AG10803 (cell line): Measurements from ENCODE around the gene GAPDH.
"Not testable (repeated sequence)": the region's sequence is repeated elsewhere in the genome, so short reads cannot be mapped to it uniquely, and the experiment has no call there.

ENCODE experiments used
- DNase-seq: peaks from one replicate; pipeline ENCODE4 v3.0.0; 2010; ENCODE audit warnings: low read depth
- H3K4me3 ChIP-seq: 2 replicates; pipeline ENCODE4 v1.5.1; 2011; ENCODE audit warnings: mild to moderate bottlenecking, low read length, control low read depth
- TF ChIP-seq, protein P1 (sequence below): conservative IDR thresholded peaks from 2 replicates; pipeline ENCODE4 v1.5.1; 2011; ENCODE audit warnings: mild to moderate bottlenecking, low read length, control low read depth, inconsistent platforms

Gene GAPDH

DNA sequence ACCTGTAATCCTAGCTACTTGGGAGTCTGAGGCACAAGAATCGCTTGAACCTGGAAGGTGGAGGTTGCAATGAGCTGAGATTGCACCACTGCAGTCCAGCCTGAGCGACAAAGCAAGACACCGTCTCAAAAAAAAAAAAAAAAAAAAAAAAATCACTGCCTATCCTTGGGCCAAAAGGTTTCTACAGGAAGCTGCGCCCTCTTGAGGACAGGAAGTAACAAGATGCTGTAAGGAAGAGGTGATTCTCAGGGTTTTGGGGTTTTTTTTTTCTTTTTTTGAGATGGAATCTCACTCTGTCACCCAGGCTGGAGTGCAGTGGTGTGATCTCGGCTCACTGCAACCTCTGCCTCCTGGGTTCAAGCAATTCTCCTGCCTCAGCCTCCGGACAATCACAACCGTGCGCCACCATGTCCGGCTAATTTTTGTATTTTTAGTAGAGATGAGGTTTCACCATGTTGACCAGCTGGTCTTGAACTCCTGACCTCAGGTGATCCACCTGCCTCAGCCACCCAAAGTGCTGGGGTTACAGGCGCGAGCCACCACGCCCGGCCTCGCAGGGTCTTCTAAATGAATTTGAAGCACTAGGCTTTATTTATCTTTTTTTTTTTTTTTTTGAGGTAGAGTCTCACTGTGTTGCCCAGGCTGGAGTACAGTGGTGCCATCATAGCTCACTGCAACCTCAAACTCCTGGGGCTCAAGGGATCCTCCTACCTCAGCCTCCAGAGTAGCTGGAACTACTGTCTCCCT lies 23.9 kb downstream of the GAPDH start:
- TF ChIP-seq, protein P1, sequence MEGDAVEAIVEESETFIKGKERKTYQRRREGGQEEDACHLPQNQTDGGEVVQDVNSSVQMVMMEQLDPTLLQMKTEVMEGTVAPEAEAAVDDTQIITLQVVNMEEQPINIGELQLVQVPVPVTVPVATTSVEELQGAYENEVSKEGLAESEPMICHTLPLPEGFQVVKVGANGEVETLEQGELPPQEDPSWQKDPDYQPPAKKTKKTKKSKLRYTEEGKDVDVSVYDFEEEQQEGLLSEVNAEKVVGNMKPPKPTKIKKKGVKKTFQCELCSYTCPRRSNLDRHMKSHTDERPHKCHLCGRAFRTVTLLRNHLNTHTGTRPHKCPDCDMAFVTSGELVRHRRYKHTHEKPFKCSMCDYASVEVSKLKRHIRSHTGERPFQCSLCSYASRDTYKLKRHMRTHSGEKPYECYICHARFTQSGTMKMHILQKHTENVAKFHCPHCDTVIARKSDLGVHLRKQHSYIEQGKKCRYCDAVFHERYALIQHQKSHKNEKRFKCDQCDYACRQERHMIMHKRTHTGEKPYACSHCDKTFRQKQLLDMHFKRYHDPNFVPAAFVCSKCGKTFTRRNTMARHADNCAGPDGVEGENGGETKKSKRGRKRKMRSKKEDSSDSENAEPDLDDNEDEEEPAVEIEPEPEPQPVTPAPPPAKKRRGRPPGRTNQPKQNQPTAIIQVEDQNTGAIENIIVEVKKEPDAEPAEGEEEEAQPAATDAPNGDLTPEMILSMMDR: peak; percentile 73
- not testable (repeated sequence) for H3K4me3 ChIP-seq
- peak; percentile 83 for DNase-seq

DNA sequence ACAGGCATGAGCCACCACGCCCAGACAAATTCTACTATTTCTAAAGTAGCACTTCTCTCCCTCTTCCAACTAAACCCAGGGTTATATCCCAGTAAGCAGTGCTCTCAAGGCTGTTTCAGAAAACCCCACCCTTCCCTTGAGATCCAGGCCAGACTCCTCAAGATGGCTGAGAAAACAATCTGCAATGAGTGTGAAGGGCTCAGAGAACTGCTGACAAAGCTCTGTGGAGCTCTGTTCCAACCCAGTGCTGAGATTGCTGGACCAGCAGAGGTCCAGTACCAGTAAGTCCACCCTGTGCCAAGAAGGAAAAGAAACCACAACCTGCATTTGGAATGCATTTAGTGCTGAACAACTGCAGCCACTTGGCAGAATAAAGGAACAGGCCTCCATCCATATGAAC lies 25.2 kb downstream of the GAPDH start:
- TF ChIP-seq, protein P1: no peak
- DNase-seq: no peak
- no peak overlapping the region for H3K4me3 ChIP-seq

DNA sequence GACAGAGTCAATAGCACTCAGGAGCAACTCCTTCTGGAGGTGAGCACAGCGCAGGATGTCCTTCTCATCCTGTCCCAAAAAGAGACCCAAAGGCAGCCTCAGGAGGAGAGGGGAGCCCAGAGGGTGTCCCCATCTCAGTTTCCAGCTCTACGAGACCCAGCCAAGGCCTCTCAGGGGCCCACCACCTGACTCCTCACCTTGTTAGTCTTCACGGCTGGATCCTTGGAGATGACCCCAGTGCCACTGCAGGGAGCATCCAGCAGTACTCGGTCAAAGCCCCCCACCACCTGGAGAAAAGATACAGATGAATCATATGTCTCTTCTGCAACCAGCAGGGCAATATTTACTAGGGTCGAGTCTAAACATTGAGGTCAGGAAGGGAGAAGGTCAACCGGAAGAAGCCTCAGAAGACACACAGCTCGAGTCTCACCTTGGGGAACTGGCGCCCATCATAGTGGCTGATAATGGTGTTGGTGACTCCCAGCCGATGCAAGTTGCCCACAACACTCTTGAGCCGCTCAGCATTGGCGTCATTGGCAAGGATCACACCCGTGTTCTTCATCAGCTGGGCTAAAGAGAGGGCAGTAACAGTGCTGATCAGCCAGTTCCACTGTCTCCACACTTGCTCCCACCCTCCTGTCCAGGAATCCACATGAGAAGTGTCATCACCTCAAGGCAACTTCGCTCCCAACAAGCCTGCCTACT lies 26.3 kb downstream of the GAPDH start:
- no peak for DNase-seq
- TF ChIP-seq, protein P1: no peak

DNA sequence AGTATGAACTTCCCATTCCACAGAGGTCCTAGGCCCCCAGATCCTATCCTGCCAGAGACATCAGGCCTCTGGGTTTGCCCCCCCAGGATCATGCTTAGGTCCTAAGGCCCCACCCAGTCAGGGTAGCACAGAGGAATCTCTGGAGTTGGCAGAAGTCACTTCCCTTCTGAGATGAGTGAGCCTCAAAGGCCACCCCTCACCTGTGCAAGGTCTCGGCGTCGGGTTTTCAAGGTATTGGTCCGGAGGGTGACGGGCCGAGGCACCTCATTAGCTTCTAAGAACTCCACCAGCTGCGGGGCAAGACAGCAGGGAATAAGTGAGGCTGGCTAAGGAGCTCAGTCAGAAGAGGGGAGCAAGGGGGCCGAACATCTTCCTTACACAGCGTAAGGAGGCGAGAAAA lies 28.6 kb downstream of the GAPDH start:
- no peak for DNase-seq
- no peak overlapping the region for H3K4me3 ChIP-seq
- TF ChIP-seq, protein P1: no peak

More for the DNA sequence above, 26.3 kb downstream of the GAPDH start:
- H3K4me3 ChIP-seq: no peak overlapping the region

DNA sequence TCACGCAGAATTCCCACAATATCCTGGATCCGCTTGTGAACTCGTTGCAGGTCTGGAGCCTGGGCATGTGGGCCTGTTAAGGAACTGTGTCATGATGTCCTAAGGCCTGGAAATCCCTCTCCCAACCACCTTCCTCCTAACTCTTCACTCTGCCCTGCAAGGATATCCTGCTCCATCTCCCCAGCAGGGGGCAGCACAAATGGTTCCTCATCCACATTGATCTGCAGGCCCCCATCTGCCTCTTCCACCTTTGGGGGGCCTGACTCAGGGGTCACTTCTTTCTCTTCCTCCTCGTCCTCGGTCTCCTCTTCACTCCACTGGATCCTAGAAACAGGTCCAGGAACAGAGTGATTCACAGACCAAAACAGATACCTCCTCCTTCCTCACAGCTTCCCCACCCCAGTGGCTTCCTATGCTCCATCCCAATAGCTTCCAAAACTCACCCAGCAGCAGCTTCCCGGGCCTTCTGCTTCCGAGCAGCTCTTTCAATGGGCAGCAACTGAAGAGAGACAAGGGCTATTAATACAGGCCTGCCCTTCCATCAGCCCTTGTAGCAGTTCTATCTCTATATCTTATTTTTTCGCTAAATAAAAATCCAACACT lies 29.2 kb downstream of the GAPDH start:
- TF ChIP-seq, protein P1: peak; percentile 77
- H3K4me3 ChIP-seq: no peak overlapping the region
- DNase-seq: peak; percentile 41

DNA sequence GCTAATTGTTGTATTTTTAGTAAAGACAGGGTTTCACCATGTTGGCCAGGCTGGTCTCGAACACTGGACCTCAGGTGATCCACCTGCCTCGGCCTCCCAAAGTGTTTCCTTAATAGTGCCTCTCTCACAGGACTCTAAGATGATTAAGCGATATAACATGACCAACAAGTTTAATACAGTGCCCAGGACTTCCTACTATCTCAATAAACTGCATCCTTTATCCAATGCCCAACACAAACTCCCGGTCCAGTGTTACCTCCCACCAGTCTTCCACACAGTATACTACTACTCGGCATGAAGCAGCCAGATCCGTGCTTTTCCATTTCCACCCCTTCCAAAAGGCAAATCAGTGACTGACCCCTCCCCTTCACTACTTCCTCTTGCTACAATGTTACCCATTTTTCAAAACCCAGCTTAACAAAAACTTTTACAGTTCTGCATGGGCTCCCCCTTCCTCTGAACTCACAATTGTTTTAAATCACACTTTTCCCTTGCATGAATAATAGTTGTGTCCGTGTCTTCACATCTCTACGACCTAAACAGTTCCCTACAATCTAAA lies 32.9 kb downstream of the GAPDH start:
- TF ChIP-seq, protein P1: no peak
- DNase-seq: no peak
- H3K4me3 ChIP-seq: peak overlapping the region; percentile 98
